Fibroblast of the conjunctiva (primary cell): ENCODE measurements around the gene FBXO41.

Experiments
- DNase-seq: peaks from one replicate; pipeline ENCODE4 v3.0.0-alpha.2; 2010; ENCODE audit warnings: low read depth

Gene FBXO41, protein sequence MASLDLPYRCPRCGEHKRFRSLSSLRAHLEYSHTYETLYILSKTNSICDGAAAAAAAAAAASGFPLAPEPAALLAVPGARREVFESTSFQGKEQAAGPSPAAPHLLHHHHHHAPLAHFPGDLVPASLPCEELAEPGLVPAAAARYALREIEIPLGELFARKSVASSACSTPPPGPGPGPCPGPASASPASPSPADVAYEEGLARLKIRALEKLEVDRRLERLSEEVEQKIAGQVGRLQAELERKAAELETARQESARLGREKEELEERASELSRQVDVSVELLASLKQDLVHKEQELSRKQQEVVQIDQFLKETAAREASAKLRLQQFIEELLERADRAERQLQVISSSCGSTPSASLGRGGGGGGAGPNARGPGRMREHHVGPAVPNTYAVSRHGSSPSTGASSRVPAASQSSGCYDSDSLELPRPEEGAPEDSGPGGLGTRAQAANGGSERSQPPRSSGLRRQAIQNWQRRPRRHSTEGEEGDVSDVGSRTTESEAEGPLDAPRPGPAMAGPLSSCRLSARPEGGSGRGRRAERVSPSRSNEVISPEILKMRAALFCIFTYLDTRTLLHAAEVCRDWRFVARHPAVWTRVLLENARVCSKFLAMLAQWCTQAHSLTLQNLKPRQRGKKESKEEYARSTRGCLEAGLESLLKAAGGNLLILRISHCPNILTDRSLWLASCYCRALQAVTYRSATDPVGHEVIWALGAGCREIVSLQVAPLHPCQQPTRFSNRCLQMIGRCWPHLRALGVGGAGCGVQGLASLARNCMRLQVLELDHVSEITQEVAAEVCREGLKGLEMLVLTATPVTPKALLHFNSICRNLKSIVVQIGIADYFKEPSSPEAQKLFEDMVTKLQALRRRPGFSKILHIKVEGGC

DNA sequence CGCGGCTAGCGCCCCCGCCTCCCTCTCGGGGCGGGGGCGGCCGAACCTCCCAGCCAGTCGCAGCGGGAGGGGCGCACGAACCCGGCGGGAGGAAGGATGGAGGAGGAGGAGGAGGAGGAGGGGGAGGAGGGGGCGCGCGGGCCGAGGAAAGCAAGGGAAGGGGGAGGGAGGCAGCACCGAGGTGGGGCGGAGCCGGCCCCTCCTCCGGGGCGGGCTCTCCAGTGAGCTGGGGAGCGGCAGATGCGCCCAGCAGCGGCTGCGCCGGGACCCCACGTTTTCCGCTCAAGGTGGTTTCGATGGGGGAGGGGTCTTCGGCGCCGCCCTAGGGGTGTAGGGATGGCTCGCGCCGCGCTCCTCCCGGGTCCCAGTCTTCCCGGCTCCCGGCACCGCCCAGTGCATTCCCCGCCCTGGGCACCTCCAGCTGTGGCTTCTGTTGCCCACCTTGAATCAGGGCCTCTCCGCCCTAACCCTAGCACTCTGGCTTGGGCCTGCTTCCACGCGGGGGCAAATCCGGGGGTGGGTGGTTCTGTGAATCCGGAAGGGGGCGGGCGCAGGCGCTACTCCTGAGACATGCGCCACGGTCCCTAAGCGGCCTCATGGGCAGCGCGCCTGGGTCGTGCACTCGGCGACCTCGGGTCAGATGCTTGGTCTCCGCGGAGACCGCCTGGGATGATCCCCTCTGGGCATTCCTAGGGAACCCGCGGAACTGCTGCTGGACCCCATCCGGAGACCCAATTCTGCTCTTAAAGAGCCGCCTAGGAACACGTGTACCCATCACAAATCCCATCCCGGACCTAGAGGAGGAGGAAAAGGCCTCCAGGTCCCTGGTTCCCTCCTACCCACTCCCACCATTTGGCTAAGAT is at the start of gene FBXO41:
TSS of gene FBXO41 (minus strand) at position 183 of the 863 bp plus-strand sequence. CDS start 14,848 bp downstream, outside the sequence.
- DNase-seq, result no peak

- DNase-seq, result no peak
Measured at GRCh38 chr2:73334045-73334444, 49.8 kb upstream of the FBXO41 start.

- no peak for DNase-seq
Measured at GRCh38 chr2:73333564-73333963, 49.3 kb upstream of the FBXO41 start.

- DNase-seq, result no peak
Measured at GRCh38 chr2:73324126-73324725, 39.9 kb upstream of the FBXO41 start.

- no peak for DNase-seq
Measured at GRCh38 chr2:73323551-73323950, 39.3 kb upstream of the FBXO41 start.

GRCh38 chr2:73314441-73314840 is 30.2 kb upstream of the FBXO41 start:
- DNase-seq, result no peak

DNA sequence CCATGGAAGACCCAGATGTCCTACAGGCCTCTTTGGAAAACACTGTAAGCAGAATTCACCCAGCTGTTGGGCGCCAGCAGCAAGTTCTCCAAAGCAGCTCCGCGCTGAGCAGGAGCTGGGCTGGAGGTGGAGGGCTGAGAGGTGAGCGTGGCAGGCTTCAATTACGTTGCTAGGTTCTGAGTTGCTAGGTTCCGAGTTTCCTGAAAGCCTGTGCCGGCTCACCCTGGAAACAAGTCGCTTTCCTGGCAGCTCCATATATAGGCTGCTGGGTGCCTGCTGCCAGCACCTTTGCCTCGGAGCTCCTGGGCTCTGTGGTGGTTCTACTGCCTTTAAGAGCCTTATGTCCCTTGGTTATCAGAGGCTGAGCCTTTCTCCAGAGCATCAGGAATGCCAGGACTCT is 23.4 kb upstream of the FBXO41 start:
- no peak for DNase-seq

DNA sequence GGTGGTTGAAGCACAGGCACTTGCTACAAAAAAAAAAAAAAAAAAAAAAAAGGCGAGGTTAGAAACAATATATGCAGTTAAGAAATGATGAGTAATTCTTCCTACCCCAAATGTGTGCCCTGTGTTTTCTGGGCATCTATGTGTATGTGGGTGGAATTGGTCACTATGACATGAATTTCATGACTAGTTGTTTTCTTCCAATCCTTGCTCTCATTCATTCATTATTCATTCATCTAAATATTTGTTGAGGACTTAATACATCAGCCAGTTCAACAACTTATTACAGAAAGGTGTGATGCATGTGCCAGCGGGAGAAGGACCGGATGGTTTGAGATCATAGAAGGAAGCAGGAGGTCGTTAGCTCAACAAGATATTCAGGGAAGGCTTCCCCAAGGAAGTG is 17.4 kb upstream of the FBXO41 start:
- no peak for DNase-seq

- DNase-seq, result no peak
Measured at GRCh38 chr2:73300926-73301325, 16.6 kb upstream of the FBXO41 start.

- DNase-seq, result no peak
Measured at GRCh38 chr2:73297586-73297985, 13.3 kb upstream of the FBXO41 start.

DNA sequence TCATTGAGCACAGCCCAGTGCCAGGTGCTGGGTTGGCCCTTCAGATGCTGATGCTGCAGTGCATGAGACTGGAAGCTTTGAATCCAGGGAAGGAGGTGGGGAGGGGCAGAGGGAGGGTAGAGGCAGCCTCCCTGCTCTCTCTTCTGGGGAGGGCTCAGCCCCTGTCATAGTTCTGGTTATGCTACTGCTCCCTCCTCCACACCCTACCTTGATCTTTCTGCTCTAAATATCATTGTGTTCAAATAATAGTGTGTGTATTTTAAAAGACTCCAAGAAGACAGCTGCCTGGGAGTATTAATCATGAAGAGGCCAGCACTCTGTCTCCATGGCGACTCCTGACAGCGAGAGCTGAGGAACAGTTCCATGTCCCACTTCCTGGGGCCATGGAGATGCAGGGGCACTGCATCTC is 12.9 kb upstream of the FBXO41 start:
- DNase-seq, result no peak

DNA sequence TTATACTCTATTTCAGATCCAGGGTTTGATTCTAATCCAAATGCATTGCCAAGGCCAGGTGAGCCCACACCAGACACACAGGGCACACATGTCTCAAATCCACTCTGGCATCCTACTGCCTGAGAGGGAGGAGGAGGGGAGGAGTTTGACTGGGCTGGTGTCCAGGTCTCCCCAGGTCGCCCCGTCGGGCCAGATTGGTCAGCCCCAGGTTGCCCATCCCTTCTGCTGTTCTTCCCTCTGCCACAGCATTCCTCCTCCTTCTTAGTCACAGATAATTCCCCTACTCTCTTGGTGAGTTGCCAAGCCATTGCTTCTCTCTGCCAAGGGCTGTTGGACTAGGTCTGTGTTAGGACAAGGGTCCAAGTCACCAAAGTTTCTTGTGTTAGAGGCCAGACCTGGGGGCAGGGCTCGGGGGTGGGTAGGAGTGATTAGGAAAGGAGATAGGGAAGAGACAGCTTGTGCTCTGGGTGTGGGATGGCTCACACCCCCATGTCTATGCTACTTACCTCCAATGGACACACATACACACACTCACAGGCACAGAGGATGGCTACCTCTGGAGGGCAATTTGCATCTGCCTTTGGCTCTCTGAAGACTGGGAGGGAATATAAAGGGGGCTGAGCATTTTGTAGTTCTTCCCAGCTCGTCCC is 11.6 kb upstream of the FBXO41 start:
- DNase-seq, result no peak

DNA sequence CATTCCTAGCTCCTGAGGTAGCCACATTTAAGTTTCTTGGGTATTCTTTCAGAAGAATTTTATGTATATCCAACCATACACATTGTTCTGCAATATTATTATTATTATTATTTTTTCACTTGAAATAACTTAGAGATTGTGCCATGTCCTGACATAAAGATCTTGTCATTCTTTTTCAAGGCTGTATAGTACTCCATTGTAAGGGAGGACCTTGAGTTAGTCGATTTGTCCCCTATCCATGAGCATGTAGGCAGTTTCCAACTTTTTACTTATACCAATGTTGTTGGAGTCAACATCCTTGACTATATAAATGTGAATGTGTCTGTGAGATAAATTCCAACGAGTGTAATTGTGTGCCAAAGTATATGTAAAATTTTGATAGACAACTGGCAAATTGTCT is 10.0 kb upstream of the FBXO41 start:
- no peak for DNase-seq

GRCh38 chr2:73293534-73294171 is 9.4 kb upstream of the FBXO41 start, which contains the start of gene EGR4:
TSS of gene EGR4 (minus strand) at chr2:73293548. CDS start at chr2:73293317, 231 bp downstream.
- no peak for DNase-seq

DNA sequence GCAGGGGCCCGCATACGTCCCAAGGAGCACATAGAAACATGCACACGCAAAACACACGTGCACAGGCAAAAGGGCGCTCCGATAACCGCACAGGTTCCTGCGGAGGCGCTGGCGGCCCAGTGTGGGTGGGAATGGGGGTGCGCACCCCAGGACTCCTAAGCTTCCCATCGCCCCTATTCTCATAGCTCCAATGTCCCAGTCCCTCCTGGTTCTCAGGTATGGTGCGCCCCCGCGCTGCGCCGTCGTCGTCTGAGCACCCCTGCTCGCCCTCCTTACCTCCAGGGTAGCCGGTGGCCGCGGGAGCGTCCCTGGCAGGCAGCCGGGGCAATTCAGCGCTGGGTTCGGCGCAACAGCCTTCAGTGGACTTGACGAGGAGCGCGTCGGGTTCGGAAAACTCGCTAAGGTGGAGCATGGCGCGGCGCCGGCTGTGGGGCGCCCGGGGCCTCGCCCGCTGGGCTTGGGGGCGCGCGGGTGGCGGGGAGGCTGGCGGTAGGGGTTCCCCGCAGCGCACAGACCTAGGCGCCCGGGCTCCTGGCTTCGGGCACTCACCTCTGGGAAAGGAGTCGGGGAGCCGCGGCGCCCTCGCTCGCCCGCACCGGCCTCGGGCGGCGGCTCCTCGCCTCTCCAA is 8.7 kb upstream of the FBXO41 start:
- DNase-seq, result no peak

DNA sequence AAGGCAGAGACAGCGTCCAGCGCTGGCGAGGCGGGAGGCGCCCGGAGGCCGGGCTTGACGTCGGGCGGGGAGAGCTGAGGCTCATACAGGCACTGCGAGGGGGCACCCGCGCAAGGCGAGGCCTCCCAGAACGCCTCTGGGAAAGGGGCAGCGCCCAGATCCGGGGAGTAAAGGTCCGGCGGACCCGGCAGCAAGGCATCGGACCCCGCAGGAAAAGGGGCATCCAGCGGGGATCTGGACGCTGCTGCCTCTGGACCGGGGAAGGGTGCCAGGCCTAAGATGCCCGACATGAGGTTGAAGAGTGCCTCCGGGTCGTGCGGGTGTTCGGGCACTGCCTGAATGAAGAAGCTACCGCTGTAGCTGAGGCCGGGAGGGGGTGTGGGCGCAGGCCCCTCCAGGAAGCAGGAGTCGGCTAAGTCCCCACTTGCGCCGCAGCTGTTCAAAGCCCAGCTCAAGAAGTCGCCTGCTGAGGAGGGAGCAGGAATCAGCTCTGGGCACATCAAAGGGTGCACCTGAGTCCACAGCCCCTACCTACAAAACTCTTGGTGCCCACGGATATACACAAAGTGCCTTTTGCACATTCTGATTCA is 8.1 kb upstream of the FBXO41 start:
- DNase-seq, result no peak

DNA sequence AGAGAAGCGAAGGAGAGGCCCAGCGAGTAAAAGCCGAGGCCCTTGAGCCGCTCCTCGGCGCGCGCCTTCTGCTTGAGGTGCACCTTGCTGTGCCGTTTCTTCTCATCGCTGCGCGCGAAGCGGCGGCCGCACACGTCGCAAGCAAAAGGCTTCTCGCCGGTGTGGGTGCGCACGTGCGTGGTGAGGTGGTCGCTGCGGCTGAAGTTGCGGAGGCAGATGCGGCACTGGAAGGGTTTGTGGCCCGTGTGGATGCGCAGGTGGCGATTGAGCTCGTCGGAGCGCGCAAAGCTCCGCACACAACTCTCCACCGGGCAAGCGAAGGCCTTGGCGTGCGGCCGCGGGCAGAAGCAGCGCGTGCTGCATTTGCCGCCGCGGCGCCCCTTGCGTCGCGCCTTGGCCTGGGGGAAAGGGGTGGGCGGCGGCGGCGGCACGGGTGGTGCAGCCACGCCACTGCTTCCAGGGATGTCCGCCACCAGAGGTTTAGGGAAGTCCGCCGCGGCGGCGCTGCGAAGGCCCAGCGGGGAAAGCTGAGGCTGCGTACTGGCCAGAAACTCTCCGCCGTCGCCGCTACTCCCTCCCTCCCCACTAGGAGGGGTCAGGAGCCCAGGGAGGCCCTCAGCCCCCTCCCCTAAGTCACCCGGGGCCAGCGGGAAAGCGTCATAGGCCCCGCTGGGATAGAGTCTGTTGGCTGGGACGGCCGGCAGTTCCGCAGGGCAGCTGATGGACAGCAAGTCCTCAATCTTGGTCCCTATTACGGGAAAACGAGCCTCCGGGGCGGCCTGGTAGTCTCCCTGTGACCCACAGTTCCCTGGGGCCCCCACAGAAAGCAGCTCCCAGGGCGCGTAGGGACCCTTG is 7.4 kb upstream of the FBXO41 start:
- DNase-seq, result no peak

GRCh38 chr2:73291093-73291460 is 6.8 kb upstream of the FBXO41 start:
- DNase-seq, result no peak
